ENCODE data around the gene PARD6G. TPM values are rescaled to one million over a fixed set of nuclear protein-coding genes. Genes with fewer than 3 reads are reported as not detected.

PARD6G gene
- total RNA-seq, 2 donors from 2014 or later, result 2.6 to 3.1 TPM

GRCh38 chr18:80129672-80130367, 117.5 kb downstream of the PARD6G start:
- WGBS, 2 donors, result 65 to 98% methylated on average over 7 of the region's 7 CpGs
- Histone ChIP-seq H3K27ac (no peak overlapping the region), H3K9me3 (no peaks in the 10 kb centered on the region), H3K27me3 (no peaks in the 10 kb centered on the region), H3K4me3 (no peak overlapping the region), H3K36me3 (replicated peaks in 1 of 2; ENCODE audit: insufficient read depth in 1 of 2, low read depth in 2 of 2) (no peaks in the 10 kb centered on the region), H3K4me1 (no peaks in the 10 kb centered on the region)
- intact Hi-C loops (cut with DNase I), result no loop called here
- no peak for TF ChIP-seq CTCF (IDR thresholded peaks at IDR 0.05)
- TF ChIP-seq POLR2A (IDR thresholded peaks at IDR 0.05), result no peak
- no peak for ATAC-seq
- no peak for DNase-seq

- no peaks in the 10 kb centered on the region for H3K9me3 ChIP-seq
- intact Hi-C loops (cut with DNase I), result no loop called here
- no peak overlapping the region for H3K4me3 ChIP-seq
- H3K36me3 ChIP-seq (replicated peaks in 1 of 2; ENCODE audit: insufficient read depth in 1 of 2, low read depth in 2 of 2), result no peaks in the 10 kb centered on the region
- H3K27me3 ChIP-seq, result no peaks in the 10 kb centered on the region
- WGBS, 2 donors, result 92 to 93% methylated on average over 1 of the region's 1 CpG
- no peak for TF ChIP-seq CTCF (IDR thresholded peaks at IDR 0.05)
- no peak for TF ChIP-seq POLR2A (IDR thresholded peaks at IDR 0.05)
- no peak overlapping the region for H3K27ac ChIP-seq
- DNase-seq (no peak), ATAC-seq (no peak)
- H3K4me1 ChIP-seq, result no peaks in the 10 kb centered on the region
Observed at GRCh38 chr18:80127635-80128034, 119.7 kb downstream of the PARD6G start.

- Histone ChIP-seq H3K4me1 (no peaks in the 10 kb centered on the region), H3K27ac (no peak overlapping the region), H3K36me3 (replicated peaks in 1 of 2; ENCODE audit: insufficient read depth in 1 of 2, low read depth in 2 of 2) (no peaks in the 10 kb centered on the region), H3K9me3 (no peaks in the 10 kb centered on the region), H3K4me3 (no peak overlapping the region), H3K27me3 (no peaks in the 10 kb centered on the region)
- intact Hi-C loops (cut with DNase I), result no loop called here
- ATAC-seq (no peak), DNase-seq (no peak)
- WGBS, 2 donors, result 94 to 96% methylated on average over 9 of the region's 9 CpGs
- no peak for TF ChIP-seq CTCF (IDR thresholded peaks at IDR 0.05)
- TF ChIP-seq POLR2A (IDR thresholded peaks at IDR 0.05), result no peak
Observed at GRCh38 chr18:80126797-80127196, 120.5 kb downstream of the PARD6G start.

GRCh38 chr18:80124131-80124530, 123.2 kb downstream of the PARD6G start:
- Histone ChIP-seq H3K27me3 (no peaks in the 10 kb centered on the region), H3K4me1 (no peaks in the 10 kb centered on the region), H3K36me3 (replicated peaks in 1 of 2; ENCODE audit: insufficient read depth in 1 of 2, low read depth in 2 of 2) (peaks cover 0 to 2% of the 10 kb centered on the region in 2 donors), H3K27ac (no peak overlapping the region), H3K9me3 (no peaks in the 10 kb centered on the region), H3K4me3 (no peak overlapping the region)
- ATAC-seq (no peak), DNase-seq (no peak)
- intact Hi-C loops (cut with DNase I), result no loop called here
- TF ChIP-seq POLR2A (IDR thresholded peaks at IDR 0.05), result no peak

GRCh38 chr18:80120932-80121331, 126.4 kb downstream of the PARD6G start:
- Histone ChIP-seq H3K4me1 (no peaks in the 10 kb centered on the region), H3K9me3 (no peaks in the 10 kb centered on the region), H3K27ac (no peak overlapping the region), H3K27me3 (no peaks in the 10 kb centered on the region), H3K4me3 (no peak overlapping the region), H3K36me3 (replicated peaks in 1 of 2; ENCODE audit: insufficient read depth in 1 of 2, low read depth in 2 of 2) (peaks cover 0 to 2% of the 10 kb centered on the region in 2 donors)
- no peak for TF ChIP-seq POLR2A (IDR thresholded peaks at IDR 0.05)
- no peak for TF ChIP-seq CTCF (IDR thresholded peaks at IDR 0.05)
- intact Hi-C loops (cut with DNase I), result no loop called here
- DNase-seq (no peak), ATAC-seq (no peak)
- 0 to 96% methylated on average over 1 of the region's 1 CpG for WGBS, 2 donors

Data from body of pancreas (tissue), 4 donors.